Stomach (tissue), 9 donors: ENCODE results near the gene VSTM1. TPM values are rescaled to one million over a fixed set of nuclear protein-coding genes. Genes with fewer than 3 reads are reported as not detected.

ENCODE experiments used
- DNase-seq, 2 donors: peaks; one replicate each; pipeline versions ENCODE4 v3.0.0 to v3.0.0-alpha.2; 2013 to 2019
- H3K27ac ChIP-seq, 5 donors: fragments of 200-600 bp in 4 of 5; sonication (generic) in 4 of 5; one replicate each; pipeline ENCODE4 v1.5.1; 2013 to 2019; ENCODE audit warnings: mild to moderate bottlenecking in 1 of 5, moderate library complexity in 1 of 5
- H3K27me3 ChIP-seq, 3 donors: fragments of 200-600 bp; sonication (generic); one replicate each; pipeline ENCODE4 v1.5.1; 2017 to 2019; ENCODE audit warnings: mixed run types in 1 of 3
- H3K36me3 ChIP-seq, 4 donors: fragments of 200-600 bp; sonication (generic); 1 replicate in 3 of 4; 2 replicates in 1 of 4; pipeline ENCODE4 v1.5.1; 2016 to 2019
- H3K4me1 ChIP-seq, 4 donors: fragments of 200-600 bp; sonication (generic); one replicate each; pipeline ENCODE4 v1.5.1; 2016 to 2019
- H3K4me3 ChIP-seq, 4 donors: fragments of 200-600 bp; sonication (generic) in 3 of 4; one replicate each; pipeline ENCODE4 v1.5.1; 2016 to 2019; ENCODE audit warnings: mild to moderate bottlenecking in 1 of 4
- H3K9me3 ChIP-seq, 4 donors: fragments of 200-600 bp; sonication (generic); one replicate each; pipeline ENCODE4 v1.5.1; 2016 to 2019
- CTCF ChIP-seq, 7 experiments: fragments of 450-650 bp in 4 of 7; fragments of 200-600 bp in 3 of 7; sonication (generic) in 3 of 7; IDR thresholded peaks; one replicate each; pipeline ENCODE4 v1.5.1; 2016 to 2019; ENCODE audit warnings: antibody characterized with exemption in 7 of 7, control low read depth in 2 of 7, mild to moderate bottlenecking in 1 of 7
- EP300 ChIP-seq: sonication (generic); formaldehyde crosslinking; IDR thresholded peaks from one replicate; pipeline ENCODE4 v1.6.1; 2017; ENCODE audit warnings: antibody characterized with exemption
- POLR2A ChIP-seq, 4 donors: fragments of 450-650 bp; IDR thresholded peaks; one replicate each; pipeline ENCODE4 v1.6.1; 2016; ENCODE audit warnings: antibody characterized with exemption in 4 of 4, control low read depth in 2 of 4, mild to moderate bottlenecking in 1 of 4, moderate library complexity in 1 of 4
- POLR2AphosphoS5 ChIP-seq, 3 donors: sonication (generic); formaldehyde crosslinking; IDR thresholded peaks; one replicate each; pipeline ENCODE4 v1.6.1; 2016; ENCODE audit warnings: antibody characterized with exemption in 3 of 3
- WGBS, 5 donors: extraction: QIAGEN DNeasy Blood & Tissue Kit in 3 of 5; methylation state at CpG; one replicate each; pipeline versions ENCODE4 v1.1.5 to v1.1.7; 2013 to 2018; 5-methylcytosine and 5-hydroxymethylcytosine counted together
- intact Hi-C: fragments of 100-400 bp; cut with DNase I; formaldehyde crosslinking; loops from one replicate; pipeline ENCODE4 v1.15.1; 2023; ENCODE audit warnings: low total_unique reads
- polyA plus RNA-seq, 3 donors: library from polyadenylated mRNA; stranded (reverse); fragments of 200-250 nt; gene quantifications; one replicate each; pipeline ENCODE4 v1.2.3, GENCODE V29; 2013
- total RNA-seq, 5 donors: library from RNA; depleted of rRNA; stranded (reverse); fragments of >200 nt; gene quantifications; one replicate each; pipeline versions ENCODE4 v1.1.0 to v1.2.3, GENCODE V29; 2014 to 2016
- donor health status: healthy with polysubstance abuse.
- donor health status: Bipolar disorder and iron deficiency.
- donor health status: healthy.

VSTM1 gene
- total and polyA plus RNA-seq, 8 donors, result not detected

- WGBS, 5 donors, result 79 to 87% (median 84%) methylated on average over 7 of the region's 7 CpGs
- Histone ChIP-seq H3K4me1 (no peaks in the 10 kb centered on the region), H3K4me3 (no peak within 1 kb of the TSS), H3K36me3 (no peaks in the 10 kb centered on the region), H3K27me3 (peaks cover 0 to 5% (median 0%) of the 10 kb centered on the region in 3 donors), H3K27ac (no peak within 1 kb of the TSS), H3K9me3 (peaks cover 3 to 34% (median 24%) of the 10 kb centered on the region in 4 donors)
- intact Hi-C loops, result no loop called here
- TF ChIP-seq POLR2A (IDR thresholded peaks at IDR 0.05) (no peak), POLR2AphosphoS5 (IDR thresholded peaks at IDR 0.05) (no peak)
- no peak for DNase-seq
Measured at GRCh38 chr19:54081032-54081431, 17.3 kb upstream of the VSTM1 start, which contains the start of gene TARM1. Gene TARM1 (minus strand): TSS chr19:54081365. CDS start chr19:54081340, 25 bp downstream.

GRCh38 chr19:54077334-54077733, 13.6 kb upstream of the VSTM1 start:
- intact Hi-C loops, result no loop called here
- H3K4me1 ChIP-seq, result no peaks in the 10 kb centered on the region
- H3K27me3 ChIP-seq, result peaks cover 0 to 5% (median 0%) of the 10 kb centered on the region in 3 donors
- 68 to 79% (median 72%) methylated on average over 5 of the region's 5 CpGs for WGBS, 5 donors
- no peak for DNase-seq
- TF ChIP-seq POLR2AphosphoS5 (IDR thresholded peaks at IDR 0.05) (no peak), CTCF (IDR thresholded peaks at IDR 0.05) (no peak), EP300 (no peak), POLR2A (IDR thresholded peaks at IDR 0.05) (no peak)
- H3K27ac ChIP-seq, result no peak overlapping the region
- H3K36me3 ChIP-seq, result no peaks in the 10 kb centered on the region
- no peak overlapping the region for H3K4me3 ChIP-seq
- peaks cover 3 to 19% (median 12%) of the 10 kb centered on the region in 4 donors for H3K9me3 ChIP-seq

GRCh38 chr19:54074851-54075250, 11.2 kb upstream of the VSTM1 start:
- Histone ChIP-seq H3K9me3 (peaks cover 0 to 6% (median 5%) of the 10 kb centered on the region in 4 donors), H3K27ac (no peak overlapping the region), H3K4me1 (no peaks in the 10 kb centered on the region), H3K27me3 (peaks cover 0 to 5% (median 0%) of the 10 kb centered on the region in 3 donors), H3K36me3 (no peaks in the 10 kb centered on the region), H3K4me3 (no peak overlapping the region)
- no peak for DNase-seq
- intact Hi-C loops, result no loop called here
- WGBS, 5 donors, result 75 to 81% (median 77%) methylated on average over 9 of the region's 9 CpGs
- TF ChIP-seq EP300, result no peak
- no peak for TF ChIP-seq POLR2AphosphoS5 (IDR thresholded peaks at IDR 0.05)
- no peak for TF ChIP-seq CTCF (IDR thresholded peaks at IDR 0.05)
- no peak for TF ChIP-seq POLR2A (IDR thresholded peaks at IDR 0.05)

- intact Hi-C loops, result no loop called here
Measured at GRCh38 chr19:54073829-54074228, 10.1 kb upstream of the VSTM1 start.

More at GRCh38 chr19:54073829-54074228, 10.1 kb upstream of the VSTM1 start:
- Histone ChIP-seq H3K4me3 (no peak overlapping the region), H3K9me3 (peaks cover 0 to 13% (median 11%) of the 10 kb centered on the region in 4 donors), H3K4me1 (no peaks in the 10 kb centered on the region), H3K27me3 (no peaks in the 10 kb centered on the region), H3K27ac (no peak overlapping the region), H3K36me3 (no peaks in the 10 kb centered on the region)
- WGBS, 5 donors, result 85 to 88% (median 87%) methylated on average over 10 of the region's 10 CpGs
- DNase-seq, result no peak
- TF ChIP-seq POLR2AphosphoS5 (IDR thresholded peaks at IDR 0.05) (no peak), POLR2A (IDR thresholded peaks at IDR 0.05) (no peak), CTCF (IDR thresholded peaks at IDR 0.05) (no peak), EP300 (no peak)
